Endothelial cell of umbilical vein (primary cell): ENCODE results near the gene SYT8. TPM values are rescaled to one million over a fixed set of nuclear protein-coding genes. Genes with fewer than 3 reads are reported as not detected.

Source experiments
- BruUV-seq: library from RNA; stranded (reverse); fragments of 400-500 nt; replicated peaks from 2 replicates; lab custom pipeline; 2021; lab: Mats Ljungman, UMichigan
- CTCF ChIA-PET: fragments of 300-600, 350-600 bp; sonication (Branson Sonifier 250); formaldehyde crosslinking; loops from one replicate; lab custom pipeline; 2021; ENCODE audit warnings: antibody characterized with exemption, inconsistent platforms; lab: Charles Lee
- POLR2A ChIA-PET: fragments of 300-600, 350-600 bp; sonication (Branson Sonifier 250); formaldehyde crosslinking; loops from one replicate; lab custom pipeline; 2021; ENCODE audit warnings: antibody characterized with exemption, inconsistent platforms; lab: Charles Lee
- DNase-seq: peaks from one replicate; pipeline ENCODE4 v3.0.0-alpha.2; 2011; ENCODE audit warnings: low read depth, low spot score
- FAIRE-seq: peaks from 2 replicates; lab custom pipeline; 2011; peaks lifted over from hg19 to GRCh38; lab: Jason Lieb, UNC
- H2AFZ ChIP-seq: 2 replicates; pipeline ENCODE4 v1.6.0; 2012; ENCODE audit warnings: low read depth, low read length, control low read depth, inconsistent platforms
- H3K27ac ChIP-seq: 2 replicates; pipeline ENCODE4 v1.5.1; 2011; ENCODE audit warnings: low read depth, mild to moderate bottlenecking, control low read depth, low read length, moderate library complexity; ENCODE audit not compliant: insufficient read depth
- H3K27me3 ChIP-seq, 2 experiments: 2 replicates each; pipeline versions ENCODE4 v1.6.0 to v1.6.1; 2011; ENCODE audit warnings: low read length in 2 of 2, mixed read lengths in 1 of 2; ENCODE audit not compliant: control insufficient read depth in 2 of 2, insufficient read depth in 2 of 2
- H3K36me3 ChIP-seq, 2 experiments: 2 replicates in 1 of 2; 3 replicates in 1 of 2; pipeline ENCODE4 v1.5.1; 2011; ENCODE audit warnings: low read length in 2 of 2, mild to moderate bottlenecking in 1 of 2, moderate library complexity in 1 of 2; ENCODE audit not compliant: control insufficient read depth in 2 of 2, insufficient read depth in 2 of 2; ENCODE audit errors: extremely low read depth in 1 of 2
- H3K4me1 ChIP-seq: 3 replicates; pipeline ENCODE4 v1.5.1; 2011; ENCODE audit warnings: mild to moderate bottlenecking, low read length; ENCODE audit not compliant: control insufficient read depth, insufficient read depth; ENCODE audit errors: extremely low read depth
- H3K4me2 ChIP-seq: 2 replicates; pipeline ENCODE4 v1.6.1; 2011; ENCODE audit warnings: low read length, control low read depth, mixed read lengths; ENCODE audit not compliant: insufficient read depth
- H3K4me3 ChIP-seq, 3 experiments: fragments of 200-600 bp in 1 of 3; sonication (generic), shearing (Covaris generic) in 1 of 3; replicated peaks in 1 of 3; 2 replicates each; pipeline ENCODE4 v1.5.1; 2011 to 2016; ENCODE audit warnings: control low read depth in 3 of 3, low read length in 3 of 3, mild to moderate bottlenecking in 2 of 3, inconsistent platforms in 1 of 3, low read depth in 1 of 3, moderate library complexity in 1 of 3; ENCODE audit not compliant: insufficient read depth in 1 of 3
- H3K79me2 ChIP-seq: 2 replicates; pipeline ENCODE4 v1.6.0; 2012; ENCODE audit warnings: low read length, inconsistent platforms; ENCODE audit not compliant: control insufficient read depth, insufficient read depth
- H3K9ac ChIP-seq: replicated peaks from 2 replicates; pipeline ENCODE3; 2011; ENCODE audit warnings: low read length, control low read depth; ENCODE audit not compliant: insufficient read depth; ENCODE audit errors: extremely low read depth
- H3K9me1 ChIP-seq: replicated peaks from 3 replicates; pipeline ENCODE4 v1.6.0; 2011; ENCODE audit warnings: mild to moderate bottlenecking, low read length; ENCODE audit not compliant: control insufficient read depth, insufficient read depth; ENCODE audit errors: extremely low read depth
- H3K9me3 ChIP-seq: replicated peaks from 2 replicates; pipeline ENCODE4 v1.5.1; 2012; ENCODE audit warnings: low read length, inconsistent platforms; ENCODE audit not compliant: control insufficient read depth, insufficient read depth
- H4K20me1 ChIP-seq: replicated peaks from 2 replicates; pipeline ENCODE3; 2011; ENCODE audit warnings: mild to moderate bottlenecking, low read length; ENCODE audit not compliant: control insufficient read depth, insufficient read depth; ENCODE audit errors: extremely low read depth
- CTCF ChIP-seq, 2 donors: IDR thresholded peaks; 1 replicate in 1 of 2; 2 replicates in 1 of 2; pipeline ENCODE4 v1.5.1; 2011; ENCODE audit warnings: low read length in 2 of 2, mild to moderate bottlenecking in 2 of 2, moderate library complexity in 2 of 2, control low read depth in 1 of 2, inconsistent platforms in 1 of 2, low read depth in 1 of 2; ENCODE audit not compliant: insufficient read depth in 1 of 2; ENCODE audit errors: extremely low read depth in 1 of 2
- EZH2 ChIP-seq: IDR thresholded peaks from 2 replicates; pipeline ENCODE4 v1.6.1; 2012; ENCODE audit warnings: borderline replicate concordance, low read depth, mild to moderate bottlenecking, moderate library complexity, low read length, inconsistent platforms; ENCODE audit not compliant: severe bottlenecking
- FOS ChIP-seq: IDR thresholded peaks from 2 replicates; pipeline ENCODE4 v1.6.1; 2011; ENCODE audit warnings: mild to moderate bottlenecking, low read length, moderate library complexity, borderline replicate concordance; ENCODE audit not compliant: insufficient read depth
- GATA2 ChIP-seq: IDR thresholded peaks from 2 replicates; pipeline ENCODE4 v1.7.0; 2011; ENCODE audit warnings: low read depth, mild to moderate bottlenecking, moderate library complexity, mixed read lengths, low read length; ENCODE audit not compliant: insufficient read length, insufficient read depth
- JUN ChIP-seq: IDR thresholded peaks from 2 replicates; pipeline ENCODE4 v1.6.1; 2011; ENCODE audit warnings: borderline replicate concordance, low read depth; ENCODE audit not compliant: insufficient read length, insufficient read depth
- MAX ChIP-seq: IDR thresholded peaks from 2 replicates; pipeline ENCODE4 v1.6.1; 2011; ENCODE audit not compliant: insufficient read depth, insufficient read length
- MYC ChIP-seq: IDR thresholded peaks from one replicate; pipeline ENCODE4 v1.6.1; 2011; ENCODE audit warnings: mild to moderate bottlenecking, low read depth, low read length
- POLR2A ChIP-seq: IDR thresholded peaks from 2 replicates; pipeline ENCODE4 v1.6.1; 2012; ENCODE audit warnings: low read depth, mild to moderate bottlenecking, control low read depth, low read length
- POLR2AphosphoS5 ChIP-seq: IDR thresholded peaks from 2 replicates; pipeline ENCODE4 v1.6.1; 2012; ENCODE audit warnings: low read depth, mild to moderate bottlenecking, control low read depth, low read length, moderate library complexity; ENCODE audit not compliant: insufficient read depth
- dilution Hi-C: fragments of 300-500 bp; cut with MboI; formaldehyde crosslinking; loops from one replicate; pipeline ENCODE4 v1.15.0; 2019; ENCODE audit warnings: low sequenced_read_pairs; ENCODE audit not compliant: extremely low pct_ligation_motif_present
- intact Hi-C: fragments of 100-400 bp; cut with micrococcal nuclease; formaldehyde crosslinking; loops from one replicate; pipeline ENCODE4 v1.10.0; 2022
- polyA plus RNA-seq, 4 experiments: library from polyadenylated mRNA; depleted of rRNA in 3 of 4; stranded (reverse) in 3 of 4; unstranded in 1 of 4; fragments of >200 nt; gene quantifications; 2 replicates each; pipeline versions ENCODE4 v1.2.1 to v1.2.3, GENCODE V29; 2011 to 2012; ENCODE audit warnings: missing spikeins in 1 of 4
- total RNA-seq: library from RNA; stranded (reverse); gene quantifications from 2 replicates; pipeline ENCODE4 v1.2.3, GENCODE V29; 2021

SYT8 gene
- total and polyA plus RNA-seq, 2 donors (not counting 3 experiments of a cell fraction or from before 2014, with no cell fraction given): not detected

- H3K9ac ChIP-seq: no peak overlapping the region
- no TSS peak for BruUV-seq
- intact Hi-C loops (no loop called here), dilution Hi-C loops (no loop called here)
- H3K79me2 ChIP-seq: no peaks in the 10 kb centered on the region
- H3K9me1 ChIP-seq: no peaks in the 10 kb centered on the region
- H3K36me3 ChIP-seq: no peaks in the 10 kb centered on the region
- DNase-seq (no peak), FAIRE-seq (no peak)
- no peaks in the 10 kb centered on the region for H3K27me3 ChIP-seq
- no peak overlapping the region for H3K4me2 ChIP-seq
- POLR2A ChIA-PET: no interaction called here
- TF ChIP-seq POLR2A: no peak
- TF ChIP-seq EZH2: no peak
- no peak for TF ChIP-seq MYC
- TF ChIP-seq MAX: no peak
- TF ChIP-seq FOS: no peak
- no peak for TF ChIP-seq GATA2
- TF ChIP-seq POLR2AphosphoS5: no peak
- no peak for TF ChIP-seq CTCF (IDR thresholded peaks at IDR 0.05; ENCODE audit: extremely low read depth in 1 of 2, insufficient read depth in 1 of 2, low read depth in 1 of 2, low read length in 2 of 2)
- TF ChIP-seq JUN: no peak
- H2AFZ ChIP-seq: no peak overlapping the region
- H3K4me3 ChIP-seq: no peak overlapping the region
- CTCF ChIA-PET: interaction anchor here (2.0 to 3.2 kb wide), 3 partner anchors 31 to 300 kb away, joined by 5 to 16 read pairs (median 6); no protein-coding TSS in a partner anchor
- H4K20me1 ChIP-seq: no peaks in the 10 kb centered on the region
- no peaks in the 10 kb centered on the region for H3K9me3 ChIP-seq
- H3K27ac ChIP-seq: no peak overlapping the region
- H3K4me1 ChIP-seq: no peaks in the 10 kb centered on the region
These were observed 16.8 kb downstream of the SYT8 start for GRCh38 chr11:1851468-1852180.
